ENCODE data around the gene POLQ. TPM values are rescaled to one million over a fixed set of nuclear protein-coding genes. Genes with fewer than 3 reads are reported as not detected.

Gene POLQ
- total RNA-seq, 1 donor from 2014 or later = 12.2 TPM

DNA sequence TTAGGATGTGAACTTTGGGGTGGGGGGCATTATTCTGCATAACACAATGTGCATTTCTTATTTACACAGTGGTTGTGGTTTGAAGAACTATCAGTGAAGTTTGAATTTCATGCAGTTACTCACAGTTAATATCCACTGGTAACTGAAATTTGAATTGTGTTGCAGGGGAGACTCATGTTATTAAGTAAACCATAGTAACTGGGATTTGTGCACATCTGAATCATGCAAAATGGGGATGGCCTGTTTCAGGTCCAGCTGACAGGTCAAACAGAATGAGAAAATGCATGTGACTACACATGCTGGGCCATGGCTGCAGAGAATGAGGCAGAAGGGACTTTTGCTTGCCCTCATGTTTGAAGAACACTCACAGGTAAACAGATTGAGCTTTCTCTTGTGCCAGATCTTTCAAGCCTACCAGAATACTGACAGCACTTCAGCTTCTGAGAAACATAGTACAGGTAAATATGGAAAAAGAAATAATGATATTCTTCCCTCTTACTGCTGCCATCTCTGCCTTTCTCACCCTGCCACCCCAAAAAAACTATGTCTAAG is 115.0 kb downstream of the POLQ start:
- no peak overlapping the region for H3K4me3 Mint-ChIP-seq

GRCh38 chr3:121424549-121424948 is 121.2 kb downstream of the POLQ start:
- Mint-ChIP-seq H3K27ac (no peak overlapping the region), H3K4me3 (no peak overlapping the region), H3K4me1 (ENCODE audit: unreplicated experiment) (no peaks in the 10 kb centered on the region), H3K27me3 (no peaks in the 10 kb centered on the region), H3K9me3 (no peaks in the 10 kb centered on the region), H3K36me3 (peaks cover 3% of the 10 kb centered on the region)
- DNase-seq (ENCODE audit: extremely low spot score, unreplicated experiment) = no peak
- TF ChIP-seq, protein P1, sequence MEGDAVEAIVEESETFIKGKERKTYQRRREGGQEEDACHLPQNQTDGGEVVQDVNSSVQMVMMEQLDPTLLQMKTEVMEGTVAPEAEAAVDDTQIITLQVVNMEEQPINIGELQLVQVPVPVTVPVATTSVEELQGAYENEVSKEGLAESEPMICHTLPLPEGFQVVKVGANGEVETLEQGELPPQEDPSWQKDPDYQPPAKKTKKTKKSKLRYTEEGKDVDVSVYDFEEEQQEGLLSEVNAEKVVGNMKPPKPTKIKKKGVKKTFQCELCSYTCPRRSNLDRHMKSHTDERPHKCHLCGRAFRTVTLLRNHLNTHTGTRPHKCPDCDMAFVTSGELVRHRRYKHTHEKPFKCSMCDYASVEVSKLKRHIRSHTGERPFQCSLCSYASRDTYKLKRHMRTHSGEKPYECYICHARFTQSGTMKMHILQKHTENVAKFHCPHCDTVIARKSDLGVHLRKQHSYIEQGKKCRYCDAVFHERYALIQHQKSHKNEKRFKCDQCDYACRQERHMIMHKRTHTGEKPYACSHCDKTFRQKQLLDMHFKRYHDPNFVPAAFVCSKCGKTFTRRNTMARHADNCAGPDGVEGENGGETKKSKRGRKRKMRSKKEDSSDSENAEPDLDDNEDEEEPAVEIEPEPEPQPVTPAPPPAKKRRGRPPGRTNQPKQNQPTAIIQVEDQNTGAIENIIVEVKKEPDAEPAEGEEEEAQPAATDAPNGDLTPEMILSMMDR (conservative IDR thresholded peaks at IDR 0.05) = no peak

More for the DNA sequence above, 115.0 kb downstream of the POLQ start:
- no peak for DNase-seq (ENCODE audit: extremely low spot score, unreplicated experiment)
- TF ChIP-seq, protein P1 (conservative IDR thresholded peaks at IDR 0.05) = no peak
- H3K27ac Mint-ChIP-seq = no peak overlapping the region
- peaks cover 6% of the 10 kb centered on the region for H3K4me1 Mint-ChIP-seq (ENCODE audit: unreplicated experiment)
- H3K36me3 Mint-ChIP-seq = peaks cover 13% of the 10 kb centered on the region
- H3K27me3 Mint-ChIP-seq = no peaks in the 10 kb centered on the region
- H3K9me3 Mint-ChIP-seq = no peaks in the 10 kb centered on the region

- no peak for DNase-seq (ENCODE audit: extremely low spot score, unreplicated experiment)
- no peak overlapping the region for H3K4me3 Mint-ChIP-seq
- no peaks in the 10 kb centered on the region for H3K36me3 Mint-ChIP-seq
- TF ChIP-seq, protein P1 (conservative IDR thresholded peaks at IDR 0.05) = no peak
- no peak overlapping the region for H3K27ac Mint-ChIP-seq
- no peaks in the 10 kb centered on the region for H3K4me1 Mint-ChIP-seq (ENCODE audit: unreplicated experiment)
- H3K9me3 Mint-ChIP-seq = no peaks in the 10 kb centered on the region
- no peaks in the 10 kb centered on the region for H3K27me3 Mint-ChIP-seq
These were observed 127.6 kb downstream of the POLQ start for GRCh38 chr3:121418182-121418581.

GRCh38 chr3:121414924-121415323 is 130.9 kb downstream of the POLQ start:
- DNase-seq (ENCODE audit: extremely low spot score, unreplicated experiment) = no peak
- no peaks in the 10 kb centered on the region for H3K27me3 Mint-ChIP-seq
- H3K36me3 Mint-ChIP-seq = no peaks in the 10 kb centered on the region
- H3K4me1 Mint-ChIP-seq (ENCODE audit: unreplicated experiment) = no peaks in the 10 kb centered on the region
- H3K27ac Mint-ChIP-seq = no peak overlapping the region
- H3K9me3 Mint-ChIP-seq = no peaks in the 10 kb centered on the region
- TF ChIP-seq, protein P1 (conservative IDR thresholded peaks at IDR 0.05) = no peak
- no peak overlapping the region for H3K4me3 Mint-ChIP-seq

- H3K27me3 Mint-ChIP-seq = no peaks in the 10 kb centered on the region
- no peak overlapping the region for H3K27ac Mint-ChIP-seq
- no peaks in the 10 kb centered on the region for H3K36me3 Mint-ChIP-seq
- no peaks in the 10 kb centered on the region for H3K4me1 Mint-ChIP-seq (ENCODE audit: unreplicated experiment)
- H3K9me3 Mint-ChIP-seq = no peaks in the 10 kb centered on the region
- no peak overlapping the region for H3K4me3 Mint-ChIP-seq
- TF ChIP-seq, protein P1 (conservative IDR thresholded peaks at IDR 0.05) = no peak
- no peak for DNase-seq (ENCODE audit: extremely low spot score, unreplicated experiment)
These were observed 134.3 kb downstream of the POLQ start for GRCh38 chr3:121411523-121411922.

GRCh38 chr3:121405631-121406030 is 140.2 kb downstream of the POLQ start:
- Mint-ChIP-seq H3K27ac (no peak overlapping the region), H3K4me1 (ENCODE audit: unreplicated experiment) (no peaks in the 10 kb centered on the region), H3K4me3 (no peak overlapping the region), H3K36me3 (no peaks in the 10 kb centered on the region), H3K9me3 (no peaks in the 10 kb centered on the region), H3K27me3 (no peaks in the 10 kb centered on the region)
- no peak for DNase-seq (ENCODE audit: extremely low spot score, unreplicated experiment)
- TF ChIP-seq, protein P1 (conservative IDR thresholded peaks at IDR 0.05) = no peak
